Gastroesophageal sphincter (tissue), 3 donors: ENCODE measurements around the gene NAALADL2.

Source experiments
- CTCF ChIP-seq, 4 experiments: fragments of 200-600 bp in 2 of 4; fragments of 450-650 bp in 2 of 4; sonication (generic) in 1 of 4; IDR thresholded peaks; one replicate each; pipeline ENCODE4 v1.5.1; 2017 to 2019; ENCODE audit warnings: antibody characterized with exemption in 4 of 4, mild to moderate bottlenecking in 2 of 4, moderate library complexity in 2 of 4
- EP300 ChIP-seq: sonication (generic); formaldehyde crosslinking; IDR thresholded peaks from one replicate; pipeline ENCODE4 v1.6.1; 2017; ENCODE audit warnings: antibody characterized with exemption, mild to moderate bottlenecking
- POLR2A ChIP-seq, 2 donors: fragments of 450-650 bp; IDR thresholded peaks; one replicate each; pipeline ENCODE4 v1.6.1; 2017; ENCODE audit warnings: antibody characterized with exemption in 2 of 2, mild to moderate bottlenecking in 2 of 2, moderate library complexity in 1 of 2
- POLR2AphosphoS5 ChIP-seq: sonication (generic); formaldehyde crosslinking; IDR thresholded peaks from one replicate; pipeline ENCODE4 v1.6.1; 2017; ENCODE audit warnings: antibody characterized with exemption

DNA sequence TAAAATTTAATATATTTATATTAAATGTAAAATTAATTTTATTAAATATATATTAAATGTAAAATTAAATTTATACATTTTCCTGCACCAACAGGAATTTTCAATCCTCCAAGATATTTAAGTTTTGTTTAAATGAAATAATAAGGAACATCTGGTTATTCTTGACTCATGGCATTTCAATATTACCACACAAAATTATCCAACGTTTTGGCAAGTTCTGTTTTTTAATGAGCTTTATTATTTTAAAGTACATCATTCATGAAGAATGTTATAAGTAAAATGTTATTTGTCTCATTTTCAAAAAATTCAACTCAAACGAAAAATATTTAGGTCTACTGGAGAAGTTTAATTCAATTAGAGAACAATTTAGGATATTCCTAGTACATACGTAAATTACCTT lies 811.4 kb downstream of the NAALADL2 start:
- no peak for TF ChIP-seq CTCF (IDR thresholded peaks at IDR 0.05)
- no peak for TF ChIP-seq POLR2A (IDR thresholded peaks at IDR 0.05)
- TF ChIP-seq POLR2AphosphoS5 = no peak
- no peak for TF ChIP-seq EP300
